Pancreas (tissue), 10 donors: ENCODE results near the gene SCEL. TPM values are rescaled to one million over a fixed set of nuclear protein-coding genes. Genes with fewer than 3 reads are reported as not detected.
"Not testable (repeated sequence)": the region's sequence is repeated elsewhere in the genome, so short reads cannot be mapped to it uniquely, and the experiment has no call there.

Source experiments
- ATAC-seq, 4 donors: fragments of 200-7000 bp; cut with Tn5 transposase; one replicate each; pipeline versions ENCODE4 v1.8.0 to v1.9.1; 2020; ENCODE audit warnings: mild to moderate bottlenecking in 4 of 4, moderate library complexity in 4 of 4
- DNase-seq, 6 donors: peaks; one replicate each; pipeline ENCODE4 v3.0.0-alpha.2; 2020
- FAIRE-seq: peaks from 2 replicates; lab custom pipeline; 2012; peaks lifted over from hg19 to GRCh38; lab: Jason Lieb, UNC
- H3K27ac ChIP-seq, 4 donors: fragments of 200-600 bp; sonication (generic); 1 replicate in 3 of 4; 2 replicates in 1 of 4; pipeline versions ENCODE4 v1.5.0 to v1.8.0; 2020
- H3K27me3 ChIP-seq, 4 donors: fragments of 200-600 bp; one replicate each; pipeline ENCODE4 v1.8.0; 2021
- H3K36me3 ChIP-seq, 3 donors: fragments of 200-600 bp; sonication (generic) in 1 of 3; one replicate each; pipeline versions ENCODE4 v1.5.0 to v1.8.0; 2020 to 2021
- H3K4me1 ChIP-seq, 3 donors: fragments of 200-600 bp; one replicate each; pipeline ENCODE4 v1.8.0; 2021
- H3K4me3 ChIP-seq, 4 donors: fragments of 200-600 bp; sonication (generic) in 2 of 4; one replicate each; pipeline versions ENCODE4 v1.5.0 to v1.8.0; 2020 to 2021
- H3K9me3 ChIP-seq, 4 donors: fragments of 200-600 bp; one replicate each; pipeline ENCODE4 v1.8.0; 2021
- WGBS, 2 donors: extraction: QIAGEN DNeasy Blood & Tissue Kit; methylation state at CpG; one replicate each; pipeline ENCODE4 v1.1.7; 2013; 5-methylcytosine and 5-hydroxymethylcytosine counted together
- intact Hi-C, 3 donors: fragments of 100-400 bp; cut with DNase I; formaldehyde crosslinking; loops; one replicate each; pipeline versions ENCODE4 v1.11.1 to v1.14.2; 2022
- polyA plus RNA-seq, 2 donors: library from polyadenylated mRNA; stranded (reverse); fragments of 200-250 nt; gene quantifications; one replicate each; pipeline ENCODE4 v1.2.3, GENCODE V29; 2013
- total RNA-seq, 6 donors: library from RNA; stranded (reverse); fragmentation: NEBNext Ultra II Directional in 4 of 6; extraction: Animal tissue kit (Norgen Biotek cat#: 25700) in 4 of 6; gene quantifications; one replicate each; pipeline versions ENCODE4 v1.2.1 to v1.2.4, GENCODE V29; 2021 to 2023
- TF ChIP-seq, protein P1 (sequence below), 4 donors: fragments of 200-600 bp; sonication (generic) in 3 of 4; IDR thresholded peaks; one replicate each; pipeline versions ENCODE4 v1.5.0 to v1.8.0; 2021; ENCODE audit warnings: antibody characterized with exemption in 4 of 4
- donor health status: healthy with polysubstance abuse.
- donor health status: DM: no; HTN: no; CAD: no; lungs with moderate emphysema.
- donor health status: DM: no; HTN: no; CAD: no.
- donor health status: control.
- donor health status: control.
- donor health status: Bipolar disorder and iron deficiency.
- donor health status: DM: yes; HTN: yes; CAD: no.
- donor health status: DM: no; HTN: no; CAD: no.
- donor health status: DM: no; HTN: no; CAD: no.
- donor health status: DM: yes; HTN: yes; CAD: no.

SCEL gene
- total and polyA plus RNA-seq, 8 donors: 0.04 to 0.18 (median 0.14) TPM; not detected in 2

DNA sequence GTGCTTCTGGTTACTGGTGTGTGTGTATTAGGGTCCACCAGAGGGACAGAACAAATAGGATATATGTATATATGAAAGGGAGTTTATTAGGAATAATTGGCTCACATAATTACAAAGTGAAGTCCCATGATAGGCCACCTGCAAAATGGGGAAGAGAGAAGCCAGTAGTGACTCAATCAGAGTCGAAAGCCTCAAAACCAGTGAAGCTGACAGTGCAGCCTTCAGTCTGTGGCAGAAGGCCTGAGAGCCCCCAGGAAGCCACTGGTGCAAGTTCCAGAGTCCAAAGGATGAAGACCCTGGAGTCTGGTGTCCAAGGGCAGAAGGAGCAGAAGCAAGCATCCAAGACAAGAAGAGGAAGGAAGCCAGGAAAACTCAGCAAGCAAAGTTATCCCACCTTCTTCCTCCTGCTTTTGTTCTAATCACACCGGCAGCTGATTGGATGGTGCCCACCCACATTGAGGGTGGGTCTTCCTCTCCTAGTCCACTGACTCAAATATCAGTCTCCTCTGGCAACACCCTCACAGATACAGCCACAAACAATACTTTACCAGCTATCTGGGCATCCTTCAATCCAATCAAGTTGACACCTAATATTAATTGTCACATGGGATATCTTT is 21.7 kb upstream of the SCEL start:
- Histone ChIP-seq H3K9me3 (no peaks in the 10 kb centered on the region), H3K27ac (no peak overlapping the region), H3K4me1 (no peaks in the 10 kb centered on the region), H3K36me3 (no peaks in the 10 kb centered on the region), H3K27me3 (no peaks in the 10 kb centered on the region), H3K4me3 (no peak overlapping the region)
- TF ChIP-seq, protein P1, sequence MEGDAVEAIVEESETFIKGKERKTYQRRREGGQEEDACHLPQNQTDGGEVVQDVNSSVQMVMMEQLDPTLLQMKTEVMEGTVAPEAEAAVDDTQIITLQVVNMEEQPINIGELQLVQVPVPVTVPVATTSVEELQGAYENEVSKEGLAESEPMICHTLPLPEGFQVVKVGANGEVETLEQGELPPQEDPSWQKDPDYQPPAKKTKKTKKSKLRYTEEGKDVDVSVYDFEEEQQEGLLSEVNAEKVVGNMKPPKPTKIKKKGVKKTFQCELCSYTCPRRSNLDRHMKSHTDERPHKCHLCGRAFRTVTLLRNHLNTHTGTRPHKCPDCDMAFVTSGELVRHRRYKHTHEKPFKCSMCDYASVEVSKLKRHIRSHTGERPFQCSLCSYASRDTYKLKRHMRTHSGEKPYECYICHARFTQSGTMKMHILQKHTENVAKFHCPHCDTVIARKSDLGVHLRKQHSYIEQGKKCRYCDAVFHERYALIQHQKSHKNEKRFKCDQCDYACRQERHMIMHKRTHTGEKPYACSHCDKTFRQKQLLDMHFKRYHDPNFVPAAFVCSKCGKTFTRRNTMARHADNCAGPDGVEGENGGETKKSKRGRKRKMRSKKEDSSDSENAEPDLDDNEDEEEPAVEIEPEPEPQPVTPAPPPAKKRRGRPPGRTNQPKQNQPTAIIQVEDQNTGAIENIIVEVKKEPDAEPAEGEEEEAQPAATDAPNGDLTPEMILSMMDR (IDR thresholded peaks at IDR 0.05): no peak
- no peak for ATAC-seq
- intact Hi-C loops: no loop called here
- DNase-seq: no peak
- FAIRE-seq: no peak
- WGBS, 2 donors: 70 to 81% methylated on average over 2 of the region's 2 CpGs

- 42 to 82% methylated on average over 1 of the region's 1 CpG for WGBS, 2 donors
- FAIRE-seq: no peak
- no peaks in the 10 kb centered on the region for H3K9me3 ChIP-seq
- no peaks in the 10 kb centered on the region for H3K4me1 ChIP-seq
- H3K27me3 ChIP-seq: no peaks in the 10 kb centered on the region
- no peak for ATAC-seq
- no peak for DNase-seq
- no peak overlapping the region for H3K4me3 ChIP-seq
- H3K36me3 ChIP-seq: no peaks in the 10 kb centered on the region
- TF ChIP-seq, protein P1 (IDR thresholded peaks at IDR 0.05): no peak
- H3K27ac ChIP-seq: no peak overlapping the region
- intact Hi-C loops: no loop called here
Measured at GRCh38 chr13:77514336-77514726, 21.2 kb upstream of the SCEL start.

DNA sequence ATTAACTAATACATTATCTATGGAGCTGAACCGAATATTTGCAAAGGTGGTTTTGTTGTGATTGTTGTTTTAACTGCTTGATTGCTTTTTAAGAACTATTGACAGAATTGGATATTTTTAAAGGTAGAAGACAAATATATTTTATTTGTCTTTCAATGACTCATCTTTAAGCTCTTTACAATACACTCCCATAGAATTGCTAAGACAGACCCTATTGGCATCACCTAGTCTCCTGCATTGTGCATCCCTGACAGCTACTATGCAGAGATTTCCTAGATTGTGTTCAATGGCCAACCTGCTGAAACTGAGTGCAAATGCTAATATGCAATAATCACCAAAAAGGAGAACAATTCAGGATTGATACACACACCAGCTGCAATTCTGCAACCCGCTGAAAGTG is 19.7 kb upstream of the SCEL start:
- Histone ChIP-seq H3K9me3 (no peaks in the 10 kb centered on the region), H3K27ac (no peak overlapping the region), H3K4me3 (no peak overlapping the region), H3K27me3 (no peaks in the 10 kb centered on the region), H3K4me1 (no peaks in the 10 kb centered on the region), H3K36me3 (no peaks in the 10 kb centered on the region)
- 55 to 68% methylated on average over 2 of the region's 2 CpGs for WGBS, 2 donors
- no peak for DNase-seq
- FAIRE-seq: no peak
- intact Hi-C loops: no loop called here
- TF ChIP-seq, protein P1 (IDR thresholded peaks at IDR 0.05): no peak
- no peak for ATAC-seq

- no peak for ATAC-seq
- no peaks in the 10 kb centered on the region for H3K27me3 ChIP-seq
- H3K4me3 ChIP-seq: no peak overlapping the region
- H3K4me1 ChIP-seq: no peaks in the 10 kb centered on the region
- DNase-seq: no peak
- TF ChIP-seq, protein P1 (IDR thresholded peaks at IDR 0.05): no peak
- no peak for FAIRE-seq
- intact Hi-C loops: no loop called here
- WGBS, 2 donors: 60 to 66% methylated on average over 4 of the region's 4 CpGs
- H3K36me3 ChIP-seq: no peaks in the 10 kb centered on the region
- H3K27ac ChIP-seq: no peak overlapping the region
- H3K9me3 ChIP-seq: no peaks in the 10 kb centered on the region
Measured at GRCh38 chr13:77516342-77516789, 19.1 kb upstream of the SCEL start.

- Histone ChIP-seq H3K36me3 (no peaks in the 10 kb centered on the region), H3K27ac (no peak overlapping the region), H3K9me3 (no peaks in the 10 kb centered on the region), H3K4me3 (no peak overlapping the region), H3K27me3 (no peaks in the 10 kb centered on the region), H3K4me1 (no peaks in the 10 kb centered on the region)
- intact Hi-C loops: no loop called here
- FAIRE-seq: no peak
- TF ChIP-seq, protein P1 (IDR thresholded peaks at IDR 0.05): no peak
- DNase-seq: no peak
- no peak for ATAC-seq
Measured at GRCh38 chr13:77518266-77518665, 17.2 kb upstream of the SCEL start.

GRCh38 chr13:77519396-77519795 is 16.1 kb upstream of the SCEL start:
- DNase-seq, H3K36me3 ChIP-seq, H3K4me3 ChIP-seq, H3K27me3 ChIP-seq, H3K4me1 ChIP-seq, FAIRE-seq, intact Hi-C loops, H3K27ac ChIP-seq, ATAC-seq, H3K9me3 ChIP-seq: not testable (repeated sequence)
- 94 to 100% methylated on average over 1 of the region's 1 CpG for WGBS, 2 donors
